Ovary (tissue), 9 donors: ENCODE results near the gene KIAA0586. TPM values are rescaled to one million over a fixed set of nuclear protein-coding genes. Genes with fewer than 3 reads are reported as not detected.
"Not testable (repeated sequence)": the region's sequence is repeated elsewhere in the genome, so short reads cannot be mapped to it uniquely, and the experiment has no call there.

Source experiments
- DNase-seq, 5 donors: peaks; one replicate each; pipeline ENCODE4 v3.0.0-alpha.2; 2019 to 2020
- H3K27ac ChIP-seq, 2 donors: fragments of 200-600 bp; one replicate each; pipeline versions ENCODE4 v1.5.1 to v1.8.0; 2019 to 2022
- H3K27me3 ChIP-seq: fragments of 200-600 bp; one replicate; pipeline ENCODE4 v1.8.0; 2022
- H3K36me3 ChIP-seq: fragments of 200-600 bp; sonication (generic); one replicate; pipeline ENCODE4 v1.5.1; 2019
- H3K4me1 ChIP-seq: one replicate; pipeline ENCODE4 v1.8.1; 2013; ENCODE audit warnings: mild to moderate bottlenecking, moderate library complexity; ENCODE audit not compliant: insufficient read depth
- H3K4me3 ChIP-seq: fragments of 200-600 bp; sonication (generic); one replicate; pipeline ENCODE4 v1.5.1; 2017
- H3K9me3 ChIP-seq, 2 donors: fragments of 200-600 bp in 1 of 2; sonication (generic) in 1 of 2; one replicate each; pipeline versions ENCODE4 v1.5.1 to v1.8.1; 2013 to 2019; ENCODE audit warnings: mild to moderate bottlenecking in 1 of 2, moderate library complexity in 1 of 2
- CTCF ChIP-seq, 3 donors: fragments of 450-650 bp in 2 of 3; fragments of 200-600 bp in 1 of 3; IDR thresholded peaks; one replicate each; pipeline versions ENCODE4 v1.5.1 to v1.8.0; 2016 to 2022; ENCODE audit warnings: antibody characterized with exemption in 3 of 3, mild to moderate bottlenecking in 1 of 3
- EP300 ChIP-seq: sonication (generic); formaldehyde crosslinking; IDR thresholded peaks from one replicate; pipeline ENCODE4 v1.6.1; 2017; ENCODE audit warnings: antibody characterized with exemption
- POLR2A ChIP-seq: fragments of 450-650 bp; IDR thresholded peaks from one replicate; pipeline ENCODE4 v1.6.1; 2017; ENCODE audit warnings: antibody characterized with exemption, mild to moderate bottlenecking, moderate library complexity
- WGBS, 3 donors: extraction: QIAGEN DNeasy Blood & Tissue Kit in 1 of 3; methylation state at CpG; one replicate each; pipeline versions ENCODE4 v1.1.5 to v1.1.7; 2013 to 2017; 5-methylcytosine and 5-hydroxymethylcytosine counted together
- intact Hi-C, 4 donors: fragments of 100-400 bp; cut with DNase I; formaldehyde crosslinking; loops; one replicate each; pipeline versions ENCODE4 v1.11.0 to v1.15.1; 2022 to 2023
- polyA plus RNA-seq, 2 donors: library from polyadenylated mRNA; stranded (reverse); fragments of 200-250 nt in 1 of 2; fragments of 350-450 nt in 1 of 2; fragmentation: Illumina TruSeq in 1 of 2; extraction: RNeasy Lipid Tissue Mini Kit (QIAGEN cat#74804) in 1 of 2; gene quantifications; one replicate each; pipeline ENCODE4 v1.2.3, GENCODE V29; 2013 to 2014
- total RNA-seq, 7 donors: library from RNA; depleted of rRNA in 2 of 7; stranded (reverse); fragments of >200 nt in 2 of 7; fragmentation: NEBNext Ultra II Directional in 3 of 7; extraction: Animal tissue kit (Norgen Biotek cat#: 25700) in 3 of 7; gene quantifications; one replicate each; pipeline versions ENCODE4 v1.1.0 to v1.2.4, GENCODE V29; 2016 to 2023
- donor health status: DM: no; HTN: no; CAD: no; lungs with moderate emphysema.
- donor health status: DM: no; HTN: no; CAD: no.
- donor health status: Bipolar disorder and iron deficiency.
- donor health status: DM: yes; HTN: yes; CAD: no.
- donor health status: DM: no; HTN: no; CAD: no.
- donor health status: DM: yes; HTN: yes; CAD: no.

Gene KIAA0586
- total and polyA plus RNA-seq, 9 donors, result 4.6 to 19.1 (median 13.7) TPM

GRCh38 chr14:58517592-58517991, 90.1 kb downstream of the KIAA0586 start:
- no peak overlapping the region for H3K4me3 ChIP-seq
- 96 to 98% (median 97%) methylated on average over 1 of the region's 1 CpG for WGBS, 3 donors
- H3K27ac ChIP-seq, result no peak overlapping the region
- H3K4me1 ChIP-seq, result no peaks in the 10 kb centered on the region
- DNase-seq, result no peak
- intact Hi-C loops, result no loop called here
- H3K36me3 ChIP-seq, result no peaks in the 10 kb centered on the region
- H3K9me3 ChIP-seq, result no peaks in the 10 kb centered on the region
- TF ChIP-seq POLR2A, result no peak
- no peak for TF ChIP-seq EP300
- TF ChIP-seq CTCF (IDR thresholded peaks at IDR 0.05), result no peak
- H3K27me3 ChIP-seq, result no peaks in the 10 kb centered on the region

- 95 to 99% (median 97%) methylated on average over 10 of the region's 10 CpGs for WGBS, 3 donors
- intact Hi-C loops, result not testable (repeated sequence)
These were observed 98.2 kb downstream of the KIAA0586 start for GRCh38 chr14:58525691-58526090.

GRCh38 chr14:58533446-58533845, 105.9 kb downstream of the KIAA0586 start:
- TF ChIP-seq CTCF (IDR thresholded peaks at IDR 0.05) (no peak), EP300 (no peak)
- Histone ChIP-seq H3K4me3 (no peak overlapping the region), H3K36me3 (no peaks in the 10 kb centered on the region), H3K27ac (peak overlapping the region in 1 of 2 donors; percentile 46), H3K9me3 (no peaks in the 10 kb centered on the region), H3K4me1 (peaks cover 4% of the 10 kb centered on the region), H3K27me3 (no peaks in the 10 kb centered on the region)
- peak in 1 of 5 donors; percentile 12 for DNase-seq
- intact Hi-C loops, result no loop called here
- 10 to 24% (median 12%) methylated on average over 5 of the region's 5 CpGs for WGBS, 3 donors

More at GRCh38 chr14:58525691-58526090, 98.2 kb downstream of the KIAA0586 start:
- not testable (repeated sequence) for H3K27me3 ChIP-seq, DNase-seq, H3K4me1 ChIP-seq, H3K4me3 ChIP-seq, H3K27ac ChIP-seq, H3K9me3 ChIP-seq, H3K36me3 ChIP-seq

- Histone ChIP-seq H3K27ac (peak overlapping the region in 1 of 2 donors; percentile 31), H3K9me3 (no peaks in the 10 kb centered on the region), H3K4me3 (no peak overlapping the region), H3K36me3 (no peaks in the 10 kb centered on the region), H3K4me1 (peaks cover 4% of the 10 kb centered on the region), H3K27me3 (no peaks in the 10 kb centered on the region)
- intact Hi-C loops, result no loop called here
- no peak for DNase-seq
- WGBS, 3 donors, result 4 to 29% (median 4%) methylated on average over 1 of the region's 1 CpG
- TF ChIP-seq POLR2A, result no peak
- no peak for TF ChIP-seq EP300
- no peak for TF ChIP-seq CTCF (IDR thresholded peaks at IDR 0.05)
These were observed 107.5 kb downstream of the KIAA0586 start for GRCh38 chr14:58535044-58535443.

- intact Hi-C loops, result no loop called here
- Histone ChIP-seq H3K9me3 (no peaks in the 10 kb centered on the region), H3K4me3 (no peak overlapping the region), H3K27ac (no peak overlapping the region), H3K36me3 (no peaks in the 10 kb centered on the region), H3K4me1 (peaks cover 4% of the 10 kb centered on the region), H3K27me3 (no peaks in the 10 kb centered on the region)
- TF ChIP-seq EP300 (no peak), CTCF (IDR thresholded peaks at IDR 0.05) (no peak), POLR2A (no peak)
- WGBS, 3 donors, result 60 to 73% (median 68%) methylated on average over 3 of the region's 3 CpGs
- no peak for DNase-seq
These were observed 109.5 kb downstream of the KIAA0586 start for GRCh38 chr14:58537004-58537403.
